Measurements from ENCODE around the gene DFFB.

DNA sequence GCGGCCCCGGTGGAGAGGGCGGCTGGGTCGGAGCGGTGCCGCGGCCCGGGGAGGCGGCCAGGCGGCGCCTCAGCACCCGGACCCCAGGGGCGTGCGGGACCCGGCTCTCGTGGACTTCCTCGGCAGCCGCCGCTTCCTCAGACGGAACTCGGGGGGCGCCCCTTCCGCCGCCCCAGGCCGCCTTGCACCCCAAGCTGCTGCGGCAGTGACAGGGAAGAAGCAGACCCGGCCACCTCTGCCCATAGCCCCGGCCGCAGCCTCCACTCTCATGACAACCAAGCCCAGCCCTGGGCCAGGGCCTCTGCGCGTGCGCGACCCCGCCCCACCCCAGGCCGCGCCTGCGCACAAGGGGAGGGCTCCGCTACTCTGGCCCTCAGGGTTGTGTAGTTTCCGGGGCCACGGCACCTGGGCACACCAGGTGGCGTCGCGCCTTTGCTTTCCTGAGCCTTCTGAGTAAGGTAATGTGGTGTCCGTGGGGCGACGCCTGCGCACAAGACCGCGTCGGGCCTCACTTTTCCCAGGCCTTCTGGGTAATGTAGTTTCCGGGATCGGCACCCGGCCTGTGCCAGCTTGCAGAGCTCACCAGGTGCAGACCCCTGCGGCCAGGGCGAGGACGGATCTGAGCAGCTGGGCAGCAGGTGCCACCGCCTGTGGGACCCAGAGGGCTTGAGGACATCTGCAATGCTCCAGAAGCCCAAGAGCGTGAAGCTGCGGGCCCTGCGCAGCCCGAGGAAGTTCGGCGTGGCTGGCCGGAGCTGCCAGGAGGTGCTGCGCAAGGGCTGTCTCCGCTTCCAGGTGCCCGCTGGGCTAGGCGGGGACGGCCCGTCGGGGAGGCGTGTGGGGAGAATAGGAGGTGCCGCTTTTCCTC lies at the start of gene DFFB, which contains the start of gene CEP104:
- peak; percentile 59; the same call in 1 of the 2 replicates for TF ChIP-seq POLR2A (IDR thresholded peaks at IDR 0.05; ENCODE audit: low read depth, low read length)
- TF ChIP-seq TAF1 (IDR thresholded peaks at IDR 0.05; ENCODE audit: borderline replicate concordance, low read depth, low read length), result no peak
- TF ChIP-seq POLR2AphosphoS5 (IDR thresholded peaks at IDR 0.05; ENCODE audit: low read depth, low read length), result no peak
